Activated CD8-positive, alpha-beta memory T cell treated with anti-CD3 and anti-CD28 coated beads, Interleukin-2, amount 50 U/mL, for 24 hours (primary cell): ENCODE results near the gene PIK3AP1.
"Not testable (repeated sequence)": the region's sequence is repeated elsewhere in the genome, so short reads cannot be mapped to it uniquely, and the experiment has no call there.

ENCODE experiments used
- DNase-seq: peaks from one replicate; pipeline ENCODE4 v3.0.0-alpha.2; 2020; ENCODE audit errors: extremely low read depth

Gene PIK3AP1

GRCh38 chr10:96579133-96579532 lies 141.2 kb downstream of the PIK3AP1 start:
- no peak for DNase-seq

GRCh38 chr10:96578633-96579032 lies 141.7 kb downstream of the PIK3AP1 start:
- DNase-seq: no peak

- DNase-seq: no peak
These were observed 142.3 kb downstream of the PIK3AP1 start for GRCh38 chr10:96578022-96578421.

DNA sequence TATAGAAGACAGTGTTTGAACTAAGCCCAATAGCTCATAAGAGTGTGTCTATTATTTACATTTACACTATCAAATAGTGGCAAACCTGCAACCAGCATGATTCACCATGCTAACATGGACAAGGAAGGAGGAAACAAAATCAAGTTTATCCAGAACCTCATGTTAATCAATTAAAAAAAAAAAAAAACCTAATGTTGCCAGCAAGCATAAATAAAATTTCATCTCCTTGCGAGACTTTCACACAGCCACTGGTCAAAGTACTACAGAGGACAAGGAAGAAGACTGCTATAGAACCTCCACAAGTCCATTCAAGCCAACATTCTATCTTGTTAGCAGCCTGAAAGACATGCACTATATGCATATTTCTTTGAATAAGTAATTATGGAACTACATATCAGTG lies 143.2 kb downstream of the PIK3AP1 start:
- DNase-seq: no peak

GRCh38 chr10:96576277-96576980 lies 143.9 kb downstream of the PIK3AP1 start:
- no peak for DNase-seq

DNA sequence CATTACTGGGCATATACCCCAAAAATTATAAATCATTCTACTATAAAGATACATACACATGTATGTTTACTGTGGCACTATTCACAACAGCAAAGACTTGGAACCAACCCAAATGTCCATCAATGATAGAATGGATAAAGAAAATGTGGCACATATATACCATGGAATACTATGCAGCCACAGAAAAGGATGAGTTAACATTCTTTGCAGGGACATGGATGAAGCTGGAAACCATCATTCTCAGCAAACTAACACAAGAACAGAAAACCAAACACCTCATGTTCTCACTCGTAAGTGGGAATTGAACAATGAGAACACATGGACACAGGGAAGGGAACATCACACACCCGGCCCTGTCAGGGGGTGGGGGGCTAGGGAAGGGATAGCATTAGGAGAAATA lies 145.8 kb downstream of the PIK3AP1 start:
- DNase-seq: not testable (repeated sequence)

GRCh38 chr10:96573036-96573435 lies 147.3 kb downstream of the PIK3AP1 start:
- no peak for DNase-seq

DNA sequence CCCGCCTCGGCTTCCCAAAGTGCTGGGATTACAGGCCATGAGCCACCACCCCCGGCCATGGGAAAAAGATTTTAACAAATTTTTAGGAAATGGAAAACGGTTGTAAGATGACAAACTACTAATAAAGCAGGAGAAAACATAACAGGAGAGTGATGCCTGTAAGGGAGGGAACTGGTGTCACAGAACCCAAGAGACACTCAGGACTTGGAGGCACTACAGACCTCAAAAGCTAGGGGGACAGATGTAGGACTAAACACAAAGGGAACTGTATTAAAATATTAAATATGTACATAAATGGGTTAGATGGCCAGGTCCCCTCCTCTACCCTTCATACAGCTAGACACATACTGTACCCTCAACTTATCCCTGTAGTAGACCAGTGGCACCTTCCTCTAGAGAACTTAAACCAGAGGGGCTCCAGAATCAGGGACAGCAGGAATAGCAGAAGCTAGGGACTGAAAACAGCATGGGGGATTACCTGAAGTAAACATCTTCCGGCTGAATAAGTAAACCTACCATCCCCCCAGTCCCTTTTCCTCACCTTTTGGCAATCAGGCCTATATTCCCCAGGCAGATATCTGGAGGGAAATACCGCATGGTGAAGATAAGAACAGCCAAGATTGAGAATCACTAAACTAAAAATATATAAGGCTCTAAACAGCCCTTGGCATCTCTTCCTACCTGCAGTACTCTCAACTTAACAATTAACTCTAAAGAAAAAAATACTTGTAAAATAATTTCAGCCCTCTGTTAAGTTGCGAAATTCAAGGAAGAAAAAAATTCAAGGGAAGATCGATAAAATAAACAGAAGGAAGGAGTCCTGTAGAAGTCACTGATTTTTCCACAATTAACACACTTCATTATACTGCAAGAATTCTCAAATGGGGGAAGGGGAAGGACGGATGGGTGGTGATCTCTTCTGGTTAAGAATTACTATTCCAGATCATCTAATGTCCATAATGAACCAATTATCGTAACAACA lies 149.0 kb downstream of the PIK3AP1 start:
- no peak for DNase-seq

DNA sequence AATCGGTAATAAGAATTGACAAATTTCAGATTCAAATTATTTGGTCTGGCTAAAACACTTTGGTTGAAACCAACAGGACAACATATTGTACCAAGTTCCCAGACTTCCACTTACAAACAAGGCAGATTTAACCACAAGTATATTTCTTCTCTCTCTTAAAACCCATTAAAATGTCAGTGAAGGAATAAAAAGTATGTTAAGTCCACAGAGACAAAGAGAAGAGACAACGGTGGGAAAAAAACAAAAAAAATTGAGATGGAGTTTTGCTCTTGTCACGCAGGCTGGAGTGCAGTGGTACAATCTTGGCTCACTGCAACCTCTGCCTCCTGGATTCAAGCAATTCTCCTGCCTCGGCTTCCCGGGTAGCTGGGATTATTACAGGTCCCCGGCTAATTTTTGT lies 149.8 kb downstream of the PIK3AP1 start:
- DNase-seq: no peak

- no peak for DNase-seq
These were observed 151.9 kb downstream of the PIK3AP1 start for GRCh38 chr10:96568402-96568801.

GRCh38 chr10:96565774-96566173 lies 154.5 kb downstream of the PIK3AP1 start:
- DNase-seq: no peak

GRCh38 chr10:96560966-96561887 lies 159.1 kb downstream of the PIK3AP1 start:
- no peak for DNase-seq

GRCh38 chr10:96560489-96560888 lies 159.8 kb downstream of the PIK3AP1 start:
- DNase-seq: no peak

DNA sequence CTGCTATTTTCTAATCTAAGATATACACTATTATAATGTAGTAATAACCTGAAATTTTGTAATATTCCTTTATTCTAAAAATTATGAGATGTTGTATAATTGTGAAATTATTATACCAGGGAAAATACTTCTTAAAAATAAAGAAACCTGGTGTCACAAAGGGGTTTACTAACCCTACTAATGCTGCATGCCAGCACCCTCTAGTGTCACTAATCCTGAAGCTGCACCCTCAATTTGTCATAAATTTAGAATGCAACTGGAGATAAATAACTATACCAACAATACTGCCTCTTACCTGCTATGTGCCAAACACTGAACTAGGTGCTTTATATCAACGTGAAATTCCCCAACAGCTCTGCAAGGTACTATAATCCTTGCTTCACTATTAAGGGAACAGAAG lies 164.3 kb downstream of the PIK3AP1 start:
- no peak for DNase-seq

DNA sequence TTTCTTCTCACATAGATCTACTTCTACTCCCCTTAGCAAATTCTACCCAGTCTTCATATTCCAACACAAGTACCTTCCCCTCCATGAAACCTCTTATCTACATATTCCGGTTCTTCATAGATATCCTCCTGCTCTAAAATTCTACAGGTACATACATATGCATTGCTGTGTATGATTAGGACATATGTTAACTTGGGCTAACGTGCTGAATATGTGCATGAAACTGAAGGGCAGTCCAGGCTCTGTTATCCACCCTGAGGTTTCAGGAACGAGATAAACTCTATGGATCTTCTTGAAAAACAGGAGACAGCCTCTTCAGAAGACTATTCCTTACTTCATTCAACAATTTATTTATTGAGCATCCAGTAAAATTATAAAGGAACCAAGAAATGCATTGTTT lies 165.0 kb downstream of the PIK3AP1 start:
- no peak for DNase-seq

DNA sequence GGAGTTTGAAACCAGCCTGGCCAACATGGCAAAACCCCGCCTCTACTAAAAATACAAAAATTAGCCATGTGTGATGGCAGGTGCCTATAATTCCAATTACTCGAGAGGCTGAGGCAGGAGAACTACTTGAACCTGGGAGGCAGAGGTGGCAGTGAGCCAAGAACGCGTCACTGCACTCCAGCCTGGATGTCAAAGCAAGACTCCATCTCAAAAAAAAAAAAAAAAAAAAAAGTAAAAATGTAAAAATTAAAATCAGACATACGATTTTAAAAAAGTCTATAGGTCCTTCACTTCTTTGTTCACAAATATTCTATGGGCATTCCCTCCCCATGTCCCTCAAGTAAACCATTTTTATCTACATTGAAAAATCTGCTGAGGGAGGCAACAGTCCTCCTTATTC lies 171.7 kb downstream of the PIK3AP1 start:
- no peak for DNase-seq

DNA sequence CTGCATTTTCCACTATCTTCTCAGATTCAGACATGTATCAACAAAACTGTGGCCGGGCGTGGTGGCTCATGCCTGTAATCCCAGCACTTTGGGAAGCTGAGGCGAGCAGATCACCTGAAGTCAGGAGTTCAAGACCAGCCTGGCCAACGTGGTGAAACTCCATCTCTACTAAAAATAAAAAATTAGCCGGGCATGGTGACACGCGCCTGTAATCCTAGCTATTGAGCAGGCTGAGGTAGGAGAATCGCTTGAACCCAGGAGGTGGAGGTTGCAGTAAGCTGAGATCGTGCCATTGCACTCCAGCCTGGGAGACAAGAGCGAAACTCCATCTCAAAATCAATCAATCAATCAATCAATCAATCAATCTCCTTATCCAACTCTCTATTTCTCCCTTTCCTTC lies 174.8 kb downstream of the PIK3AP1 start:
- not testable (repeated sequence) for DNase-seq
